Astrocyte of the spinal cord (primary cell): ENCODE results near the gene KCNAB3.

Experiments
- DNase-seq: peaks from one replicate; pipeline ENCODE4 v3.0.0; 2011; ENCODE audit warnings: low read depth, low spot score
- H3K4me3 ChIP-seq: 2 replicates; pipeline ENCODE4 v1.5.1; 2011; ENCODE audit warnings: low read depth, mild to moderate bottlenecking, low read length, moderate library complexity
- CTCF ChIP-seq: IDR thresholded peaks from 2 replicates; pipeline ENCODE4 v1.5.1; 2012; ENCODE audit warnings: low read depth, mild to moderate bottlenecking, low read length, inconsistent platforms
- in situ Hi-C: cut with HindIII; loops from 2 replicates; pipeline ENCODE4 v1.10.0; 2017; ENCODE audit warnings: low sequenced_read_pairs

KCNAB3 gene

DNA sequence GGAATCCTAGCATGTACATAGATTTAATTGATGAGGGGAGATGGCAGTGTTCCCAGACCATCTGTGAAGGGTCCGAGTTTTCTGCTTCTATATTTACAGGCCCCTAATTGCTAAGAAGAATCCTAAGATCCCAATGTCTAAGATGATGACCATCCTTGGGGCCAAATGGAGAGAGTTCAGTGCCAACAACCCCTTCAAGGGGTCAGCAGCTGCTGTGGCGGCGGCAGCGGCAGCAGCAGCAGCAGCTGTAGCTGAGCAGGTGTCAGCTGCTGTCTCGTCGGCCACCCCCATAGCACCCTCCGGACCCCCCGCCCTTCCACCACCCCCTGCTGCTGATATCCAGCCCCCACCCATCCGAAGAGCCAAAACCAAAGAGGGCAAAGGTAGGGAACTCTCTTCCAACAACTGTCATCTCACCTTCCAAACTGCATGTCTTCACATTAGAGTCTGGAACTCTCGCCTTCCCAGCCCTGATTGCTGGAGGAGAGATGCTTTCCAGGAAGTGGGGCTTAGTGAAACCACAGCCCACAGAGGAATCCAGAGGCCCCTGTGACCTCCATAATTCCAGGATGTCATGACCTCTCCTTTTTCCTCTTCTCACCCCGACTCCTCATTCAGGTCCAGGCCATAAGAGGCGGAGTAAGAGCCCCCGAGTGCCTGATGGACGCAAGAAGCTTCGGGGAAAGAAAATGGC lies 36.3 kb downstream of the KCNAB3 start:
- DNase-seq: no peak
- no peak overlapping the region for H3K4me3 ChIP-seq
- no peak for TF ChIP-seq CTCF
- in situ Hi-C loops: no loop called here

GRCh38 chr17:7889166-7889955 lies 40.3 kb downstream of the KCNAB3 start:
- H3K4me3 ChIP-seq: no peak overlapping the region
- peak; percentile 40 for TF ChIP-seq CTCF
- in situ Hi-C loops: no loop called here
- peak; percentile 85 for DNase-seq

- peak within 1 kb of the TSS; percentile 43 for H3K4me3 ChIP-seq
- in situ Hi-C loops: no loop called here
- DNase-seq: peak; percentile 24
- TF ChIP-seq CTCF: no peak
Measured at GRCh38 chr17:7888184-7888920, 41.3 kb downstream of the KCNAB3 start, which contains the start of gene CHD3. CHD3 (plus strand) TSS chr17:7888789; CDS start chr17:7889001, 212 bp downstream.

- peak; percentile 99 for DNase-seq
- in situ Hi-C loops: no loop called here
- TF ChIP-seq CTCF: no peak
- H3K4me3 ChIP-seq: peak overlapping the region; percentile 79
Measured at GRCh38 chr17:7887482-7888183, 42.0 kb downstream of the KCNAB3 start.

DNA sequence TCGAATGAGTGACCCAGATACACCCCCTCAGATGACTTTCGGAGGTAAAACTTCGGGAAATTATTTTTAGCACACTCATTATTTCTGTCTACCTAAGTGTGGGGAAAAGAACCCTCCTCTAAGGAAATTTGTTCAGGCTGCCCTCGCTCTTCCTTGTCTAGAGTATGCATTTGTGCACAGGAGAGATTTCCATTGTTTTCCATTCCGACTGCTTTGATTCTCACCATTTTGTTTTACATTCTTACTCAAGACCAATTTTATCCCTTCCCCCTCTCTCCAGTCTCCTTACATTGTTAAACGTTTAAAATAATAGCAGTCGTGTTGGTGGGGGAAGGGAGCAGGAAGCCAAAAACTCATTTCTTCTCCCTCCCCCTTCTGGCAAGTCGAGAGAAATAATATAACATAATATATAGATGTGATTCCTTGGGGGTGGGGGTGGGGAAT lies 42.6 kb downstream of the KCNAB3 start:
- in situ Hi-C loops: no loop called here
- TF ChIP-seq CTCF: no peak
- peak overlapping the region; percentile 79 for H3K4me3 ChIP-seq
- DNase-seq: no peak
